HepG2 (cell line): ENCODE measurements around the gene SHANK2. TPM values are rescaled to one million over a fixed set of nuclear protein-coding genes. Genes with fewer than 3 reads are reported as not detected.
A peak's percentile ranks its signal among the peaks of the same experiment; 100 is the strongest.

ENCODE experiments used
- BCL6 ChIP-seq: IDR thresholded peaks from 2 replicates; pipeline ENCODE4 v1.6.1; 2016; ENCODE audit warnings: missing genetic modification reagents, missing compliant biosample characterization
- CBFB ChIP-seq: sonication (generic); formaldehyde crosslinking; IDR thresholded peaks from 2 replicates; pipeline ENCODE4 v1.4.0; 2020; ENCODE audit warnings: missing genetic modification reagents
- DMAP1 ChIP-seq: IDR thresholded peaks from 2 replicates; pipeline ENCODE4 v1.6.1; 2016
- FOSL1 ChIP-seq: sonication (generic); formaldehyde crosslinking; IDR thresholded peaks from 2 replicates; pipeline ENCODE4 v1.9.0; 2021; ENCODE audit warnings: missing genetic modification reagents, borderline replicate concordance
- GABPB1 ChIP-seq: IDR thresholded peaks from 2 replicates; pipeline ENCODE4 v1.6.1; 2016; ENCODE audit warnings: mild to moderate bottlenecking, missing genetic modification reagents, moderate library complexity, missing compliant biosample characterization
- HNF4G ChIP-seq, 2 experiments: sonication (generic) in 1 of 2; formaldehyde crosslinking in 1 of 2; IDR thresholded peaks; 2 replicates each; pipeline versions ENCODE4 v1.4.0 to v1.6.1; 2011 to 2020; ENCODE audit warnings: borderline replicate concordance in 2 of 2, low read depth in 2 of 2, mild to moderate bottlenecking in 2 of 2, low read length in 1 of 2, missing genetic modification reagents in 1 of 2, moderate library complexity in 1 of 2
- KDM2A ChIP-seq: sonication (generic); formaldehyde crosslinking; IDR thresholded peaks from 2 replicates; pipeline ENCODE4 v1.4.0; 2020; ENCODE audit warnings: low read depth, missing genetic modification reagents, borderline replicate concordance
- KLF9 ChIP-seq: IDR thresholded peaks from 2 replicates; pipeline ENCODE4 v1.6.1; 2016; ENCODE audit warnings: low read depth
- NONO ChIP-seq, 2 experiments: fragments of 450-650 bp in 1 of 2; sonication (generic) in 1 of 2; formaldehyde crosslinking in 1 of 2; IDR thresholded peaks in 1 of 2; conservative IDR thresholded peaks in 1 of 2; 2 replicates each; pipeline versions ENCODE4 v1.6.1 to v1.8.0; 2017 to 2022; ENCODE audit warnings: mild to moderate bottlenecking in 1 of 2, missing genetic modification reagents in 1 of 2, moderate library complexity in 1 of 2
- RAD51 ChIP-seq: fragments of 450-650 bp; IDR thresholded peaks from 2 replicates; pipeline ENCODE4 v1.6.1; 2016; ENCODE audit warnings: borderline replicate concordance
- RARG ChIP-seq: sonication (generic); formaldehyde crosslinking; IDR thresholded peaks from 2 replicates; pipeline ENCODE4 v1.4.0; 2020; ENCODE audit warnings: low read depth, mild to moderate bottlenecking, missing genetic modification reagents
- RXRA ChIP-seq: sonication (generic); formaldehyde crosslinking; IDR thresholded peaks from 2 replicates; pipeline ENCODE4 v1.5.1; 2020; ENCODE audit warnings: missing genetic modification reagents
- SNRNP70 ChIP-seq: fragments of 200-400 bp; formaldehyde crosslinking; IDR thresholded peaks from 2 replicates; pipeline ENCODE4 v1.6.1; 2017; ENCODE audit warnings: mild to moderate bottlenecking, low read depth, low read length, moderate library complexity
- SP1 ChIP-seq, 2 experiments: fragments of 450-650 bp in 1 of 2; sonication (generic) in 1 of 2; formaldehyde crosslinking in 1 of 2; IDR thresholded peaks; 2 replicates each; pipeline versions ENCODE4 v1.4.0 to v1.6.1; 2016 to 2020; ENCODE audit warnings: missing genetic modification reagents in 1 of 2
- STAT5B ChIP-seq: sonication (generic); formaldehyde crosslinking; IDR thresholded peaks from 2 replicates; pipeline ENCODE4 v1.4.0; 2020; ENCODE audit warnings: missing genetic modification reagents
- ZC3H4 ChIP-seq: sonication (generic); formaldehyde crosslinking; IDR thresholded peaks from 2 replicates; pipeline ENCODE4 v1.4.0; 2020; ENCODE audit warnings: missing genetic modification reagents, borderline replicate concordance
- ZNF251 ChIP-seq: sonication (generic); formaldehyde crosslinking; IDR thresholded peaks from 2 replicates; pipeline ENCODE4 v1.9.0; 2021; ENCODE audit warnings: mild to moderate bottlenecking, missing genetic modification reagents
- ZNF430 ChIP-seq: sonication (generic); formaldehyde crosslinking; IDR thresholded peaks from 2 replicates; pipeline ENCODE4 v1.9.0; 2021; ENCODE audit warnings: mild to moderate bottlenecking, missing genetic modification reagents
- ZNF44 ChIP-seq: sonication (generic); formaldehyde crosslinking; IDR thresholded peaks from 2 replicates; pipeline ENCODE4 v1.5.1; 2020; ENCODE audit warnings: mild to moderate bottlenecking, missing genetic modification reagents
- ZNF496 ChIP-seq: sonication (generic); formaldehyde crosslinking; IDR thresholded peaks from 2 replicates; pipeline ENCODE4 v1.8.1; 2023; ENCODE audit warnings: mild to moderate bottlenecking, moderate library complexity, missing genetic modification reagents; ENCODE audit not compliant: insufficient replicate concordance
- ZNF550 ChIP-seq: sonication (generic); formaldehyde crosslinking; IDR thresholded peaks from 2 replicates; pipeline ENCODE4 v1.4.0; 2020; ENCODE audit warnings: mild to moderate bottlenecking, missing genetic modification reagents, borderline replicate concordance
- ZNF616 ChIP-seq: sonication (generic); formaldehyde crosslinking; IDR thresholded peaks from 2 replicates; pipeline ENCODE4 v1.5.0; 2020; ENCODE audit warnings: low read depth, mild to moderate bottlenecking, missing genetic modification reagents
- ZNF7 ChIP-seq: IDR thresholded peaks from 2 replicates; pipeline ENCODE4 v1.6.1; 2016; ENCODE audit warnings: missing biosample characterization, missing genetic modification reagents
- ZNF709 ChIP-seq: sonication (generic); formaldehyde crosslinking; IDR thresholded peaks from 2 replicates; pipeline ENCODE4 v1.5.0; 2020; ENCODE audit warnings: mild to moderate bottlenecking, missing genetic modification reagents
- polyA plus RNA-seq, 8 experiments: library from polyadenylated mRNA; depleted of rRNA in 3 of 8; stranded (reverse) in 7 of 8; unstranded in 1 of 8; fragments of >200 nt; fragmentation: Illumina TruSeq in 4 of 8; extraction: Trizol in 4 of 8; gene quantifications; 2 replicates each; pipeline versions ENCODE4 v1.2.1 to v1.2.3, GENCODE V29; 2011 to 2016; ENCODE audit warnings: low read depth in 4 of 8, missing spikeins in 1 of 8, mixed read lengths in 1 of 8; ENCODE audit not compliant: insufficient read depth in 1 of 8
- total RNA-seq, 5 experiments: library from RNA; depleted of rRNA; stranded (reverse); fragments of >200 nt; fragmentation: Illumina TruSeq; extraction: Trizol; gene quantifications; 2 replicates each; pipeline ENCODE4 v1.2.3, GENCODE V29; 2016; ENCODE audit warnings: low read depth in 1 of 5
- TF ChIP-seq, protein P1 (sequence below): sonication (generic); formaldehyde crosslinking; IDR thresholded peaks from 2 replicates; pipeline ENCODE4 v1.5.1; 2020; ENCODE audit warnings: missing genetic modification reagents, mild to moderate bottlenecking, borderline replicate concordance
- TF ChIP-seq, protein P2 (sequence below): sonication (generic); formaldehyde crosslinking; IDR thresholded peaks from 2 replicates; pipeline ENCODE4 v1.4.0; 2020; ENCODE audit warnings: mild to moderate bottlenecking, missing genetic modification reagents, borderline replicate concordance
- TF ChIP-seq, protein P3 (sequence below): sonication (generic); formaldehyde crosslinking; IDR thresholded peaks from 2 replicates; pipeline ENCODE4 v1.8.1; 2023; ENCODE audit warnings: mild to moderate bottlenecking, missing genetic modification reagents

Gene SHANK2
- total and polyA plus RNA-seq, 2 of the 13 experiments (the other 11 are each of a cell fraction or from before 2014, with no cell fraction given) = 10.2 to 13.0 TPM

DNA sequence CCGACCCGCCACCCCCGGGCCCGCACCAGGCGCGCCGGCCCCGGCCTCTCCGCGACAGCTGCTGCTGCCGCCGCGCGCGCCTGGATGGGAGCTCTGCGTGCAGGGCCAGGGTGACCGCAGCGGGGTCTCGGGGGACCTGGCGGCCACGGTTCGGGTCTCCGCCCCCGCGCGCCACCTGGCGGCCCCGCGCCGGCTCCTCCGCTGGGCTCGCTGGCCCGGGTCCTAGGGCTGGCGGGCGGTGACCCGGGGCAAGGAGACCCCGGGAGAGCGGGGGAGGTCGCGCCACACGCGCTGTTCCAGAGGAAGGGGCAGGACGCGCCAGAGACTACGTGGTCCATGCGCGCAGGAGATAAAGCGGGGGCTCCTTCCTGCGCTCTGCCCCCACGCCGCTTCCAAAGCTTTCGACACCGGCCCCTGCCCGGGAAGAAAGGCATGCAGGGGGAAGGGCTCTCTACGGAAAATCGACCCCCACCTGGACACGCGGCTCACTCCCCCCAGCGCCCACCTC, 562 bp downstream of the SHANK2 start (continued):
- TF ChIP-seq ZNF44 (CRISPR knock-in tag) (no peak), RARG (CRISPR knock-in tag) (no peak), ZNF7 (CRISPR knock-in tag) (no peak), RAD51 (no peak), KLF9 (CRISPR knock-in tag) (no peak), ZC3H4 (no peak), ZNF616 (CRISPR knock-in tag) (no peak), NONO (IDR thresholded peaks at IDR 0.05) (no peak), NONO (CRISPR knock-in tag; conservative IDR thresholded peaks at IDR 0.05) (0 out of 2 replicates have a peak, but pooled peaks have one; percentile 8), ZNF709 (CRISPR knock-in tag) (0 out of 2 replicates have a peak, but pooled peaks have one; percentile 35), GABPB1 (CRISPR knock-in tag) (no peak), ZNF496 (CRISPR knock-in tag) (no peak), BCL6 (CRISPR knock-in tag) (0 out of 2 replicates have a peak, but pooled peaks have one; percentile 25), STAT5B (CRISPR knock-in tag) (no peak), FOSL1 (CRISPR knock-in tag) (no peak), KDM2A (CRISPR knock-in tag) (no peak), HNF4G (IDR thresholded peaks at IDR 0.05; ENCODE audit: borderline replicate concordance, low read depth, low read length) (no peak), HNF4G (CRISPR knock-in tag; IDR thresholded peaks at IDR 0.05; ENCODE audit: borderline replicate concordance, low read depth) (no peak), ZNF251 (CRISPR knock-in tag) (no peak), SP1 (IDR thresholded peaks at IDR 0.05) (no peak), SP1 (CRISPR knock-in tag; IDR thresholded peaks at IDR 0.05) (no peak), CBFB (CRISPR knock-in tag) (0 out of 2 replicates have a peak, but pooled peaks have one; percentile 20), SNRNP70 (no peak), RXRA (CRISPR knock-in tag) (0 out of 2 replicates have a peak, but pooled peaks have one; percentile 19), ZNF550 (CRISPR knock-in tag) (no peak), ZNF430 (CRISPR knock-in tag) (no peak), DMAP1 (CRISPR knock-in tag) (no peak)
- TF ChIP-seq, protein P1, sequence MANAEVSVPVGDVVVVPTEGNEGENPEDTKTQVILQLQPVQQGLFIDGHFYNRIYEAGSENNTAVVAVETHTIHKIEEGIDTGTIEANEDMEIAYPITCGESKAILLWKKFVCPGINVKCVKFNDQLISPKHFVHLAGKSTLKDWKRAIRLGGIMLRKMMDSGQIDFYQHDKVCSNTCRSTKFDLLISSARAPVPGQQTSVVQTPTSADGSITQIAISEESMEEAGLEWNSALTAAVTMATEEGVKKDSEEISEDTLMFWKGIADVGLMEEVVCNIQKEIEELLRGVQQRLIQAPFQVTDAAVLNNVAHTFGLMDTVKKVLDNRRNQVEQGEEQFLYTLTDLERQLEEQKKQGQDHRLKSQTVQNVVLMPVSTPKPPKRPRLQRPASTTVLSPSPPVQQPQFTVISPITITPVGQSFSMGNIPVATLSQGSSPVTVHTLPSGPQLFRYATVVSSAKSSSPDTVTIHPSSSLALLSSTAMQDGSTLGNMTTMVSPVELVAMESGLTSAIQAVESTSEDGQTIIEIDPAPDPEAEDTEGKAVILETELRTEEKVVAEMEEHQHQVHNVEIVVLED (CRISPR knock-in tag) = peak; percentile 46; the same call in 1 of the 2 replicates
- TF ChIP-seq, protein P2, sequence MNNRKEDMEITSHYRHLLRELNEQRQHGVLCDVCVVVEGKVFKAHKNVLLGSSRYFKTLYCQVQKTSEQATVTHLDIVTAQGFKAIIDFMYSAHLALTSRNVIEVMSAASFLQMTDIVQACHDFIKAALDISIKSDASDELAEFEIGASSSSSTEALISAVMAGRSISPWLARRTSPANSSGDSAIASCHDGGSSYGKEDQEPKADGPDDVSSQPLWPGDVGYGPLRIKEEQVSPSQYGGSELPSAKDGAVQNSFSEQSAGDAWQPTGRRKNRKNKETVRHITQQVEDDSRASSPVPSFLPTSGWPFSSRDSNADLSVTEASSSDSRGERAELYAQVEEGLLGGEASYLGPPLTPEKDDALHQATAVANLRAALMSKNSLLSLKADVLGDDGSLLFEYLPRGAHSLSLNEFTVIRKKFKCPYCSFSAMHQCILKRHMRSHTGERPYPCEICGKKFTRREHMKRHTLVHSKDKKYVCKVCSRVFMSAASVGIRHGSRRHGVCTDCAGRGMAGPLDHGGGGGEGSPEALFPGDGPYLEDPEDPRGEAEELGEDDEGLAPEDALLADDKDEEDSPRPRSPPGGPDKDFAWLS (CRISPR knock-in tag) = no peak
- TF ChIP-seq, protein P3, sequence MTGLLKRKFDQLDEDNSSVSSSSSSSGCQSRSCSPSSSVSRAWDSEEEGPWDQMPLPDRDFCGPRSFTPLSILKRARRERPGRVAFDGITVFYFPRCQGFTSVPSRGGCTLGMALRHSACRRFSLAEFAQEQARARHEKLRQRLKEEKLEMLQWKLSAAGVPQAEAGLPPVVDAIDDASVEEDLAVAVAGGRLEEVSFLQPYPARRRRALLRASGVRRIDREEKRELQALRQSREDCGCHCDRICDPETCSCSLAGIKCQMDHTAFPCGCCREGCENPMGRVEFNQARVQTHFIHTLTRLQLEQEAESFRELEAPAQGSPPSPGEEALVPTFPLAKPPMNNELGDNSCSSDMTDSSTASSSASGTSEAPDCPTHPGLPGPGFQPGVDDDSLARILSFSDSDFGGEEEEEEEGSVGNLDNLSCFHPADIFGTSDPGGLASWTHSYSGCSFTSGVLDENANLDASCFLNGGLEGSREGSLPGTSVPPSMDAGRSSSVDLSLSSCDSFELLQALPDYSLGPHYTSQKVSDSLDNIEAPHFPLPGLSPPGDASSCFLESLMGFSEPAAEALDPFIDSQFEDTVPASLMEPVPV (CRISPR knock-in tag) = no peak
